HAP-1 (cell line): Measurements from ENCODE around the gene RXRA.

Experiments
- DNase-seq, 2 experiments: peaks; one replicate each; pipeline ENCODE4 v3.0.0-alpha.2; 2016 to 2020; ENCODE audit warnings: low spot score in 2 of 2
- H3K27me3 ChIP-seq: fragments of 250-450 bp; sonication (Bioruptor Pico); 2 replicates; pipeline ENCODE4 v1.5.1; 2020; ENCODE audit warnings: low read depth, mild to moderate bottlenecking, moderate library complexity
- H3K36me3 ChIP-seq: fragments of 250-450 bp; sonication (Bioruptor Pico); replicated peaks from 2 replicates; pipeline ENCODE4 v1.5.1; 2020; ENCODE audit warnings: mild to moderate bottlenecking
- H3K4me1 ChIP-seq: fragments of 250-450 bp; sonication (Bioruptor Pico); 2 replicates; pipeline ENCODE4 v1.5.1; 2020; ENCODE audit warnings: mild to moderate bottlenecking
- H3K4me3 ChIP-seq: fragments of 250-450 bp; sonication (Bioruptor Pico); 2 replicates; pipeline ENCODE4 v1.5.1; 2020; ENCODE audit warnings: mild to moderate bottlenecking, moderate library complexity
- H3K9me3 ChIP-seq: fragments of 250-450 bp; sonication (Bioruptor Pico); 2 replicates; pipeline ENCODE4 v1.5.1; 2020; ENCODE audit warnings: mild to moderate bottlenecking, moderate library complexity
- in situ Hi-C: fragments of 300-500 bp; cut with MboI; formaldehyde crosslinking; loops from 3 replicates; pipeline ENCODE4 v1.14.3; 2020; ENCODE audit warnings: low sequenced_read_pairs, inconsistent platforms, mixed read lengths

The RXRA gene

GRCh38 chr9:134435550-134436378, 109.5 kb downstream of the RXRA start:
- Histone ChIP-seq H3K27me3 (no peaks in the 10 kb centered on the region), H3K4me1 (no peaks in the 10 kb centered on the region), H3K4me3 (no peak overlapping the region), H3K9me3 (no peaks in the 10 kb centered on the region), H3K36me3 (peaks cover 9% of the 10 kb centered on the region)
- DNase-seq: no peak
- in situ Hi-C loops: no loop called here

GRCh38 chr9:134436379-134436762, 110.1 kb downstream of the RXRA start:
- Histone ChIP-seq H3K9me3 (no peaks in the 10 kb centered on the region), H3K4me1 (no peaks in the 10 kb centered on the region), H3K27me3 (no peaks in the 10 kb centered on the region)

GRCh38 chr9:134436911-134437310, 110.7 kb downstream of the RXRA start:
- no peak for DNase-seq
- H3K4me1 ChIP-seq: no peaks in the 10 kb centered on the region
- H3K36me3 ChIP-seq: peaks cover 9% of the 10 kb centered on the region
- in situ Hi-C loops: no loop called here
- H3K4me3 ChIP-seq: no peak overlapping the region
- H3K27me3 ChIP-seq: no peaks in the 10 kb centered on the region
- no peaks in the 10 kb centered on the region for H3K9me3 ChIP-seq

More at GRCh38 chr9:134436379-134436762, 110.1 kb downstream of the RXRA start:
- Histone ChIP-seq H3K36me3 (peaks cover 9% of the 10 kb centered on the region), H3K4me3 (no peak overlapping the region)
- in situ Hi-C loops: no loop called here
- DNase-seq: no peak

GRCh38 chr9:134437403-134438194, 111.3 kb downstream of the RXRA start:
- H3K4me1 ChIP-seq: no peaks in the 10 kb centered on the region
- in situ Hi-C loops: no loop called here
- no peak for DNase-seq

GRCh38 chr9:134438195-134438788, 112.0 kb downstream of the RXRA start:
- no peak for DNase-seq
- in situ Hi-C loops: no loop called here
- Histone ChIP-seq H3K4me1 (no peaks in the 10 kb centered on the region), H3K4me3 (no peak overlapping the region), H3K9me3 (no peaks in the 10 kb centered on the region), H3K27me3 (no peaks in the 10 kb centered on the region), H3K36me3 (peaks cover 9% of the 10 kb centered on the region)

More at GRCh38 chr9:134437403-134438194, 111.3 kb downstream of the RXRA start:
- Histone ChIP-seq H3K27me3 (no peaks in the 10 kb centered on the region), H3K4me3 (no peak overlapping the region), H3K36me3 (peaks cover 9% of the 10 kb centered on the region), H3K9me3 (no peaks in the 10 kb centered on the region)

- H3K36me3 ChIP-seq: peaks cover 4% of the 10 kb centered on the region
- no peaks in the 10 kb centered on the region for H3K27me3 ChIP-seq
- DNase-seq: no peak
- H3K4me1 ChIP-seq: no peaks in the 10 kb centered on the region
- no peaks in the 10 kb centered on the region for H3K9me3 ChIP-seq
- no peak overlapping the region for H3K4me3 ChIP-seq
- in situ Hi-C loops: no loop called here
Observed at GRCh38 chr9:134439368-134439784, 113.1 kb downstream of the RXRA start.

- no peak for DNase-seq
- H3K9me3 ChIP-seq: 0 out of 2 replicates have a peak, but pooled peaks cover 3% of the 10 kb centered on the region
- in situ Hi-C loops: no loop called here
- H3K27me3 ChIP-seq: no peaks in the 10 kb centered on the region
- H3K4me3 ChIP-seq: no peak overlapping the region
- no peaks in the 10 kb centered on the region for H3K4me1 ChIP-seq
- H3K36me3 ChIP-seq: peaks cover 3% of the 10 kb centered on the region; the same call in 1 of the 2 replicates
Observed at GRCh38 chr9:134440636-134441226, 114.5 kb downstream of the RXRA start.

- DNase-seq: no peak
- in situ Hi-C loops: no loop called here
- Histone ChIP-seq H3K9me3 (0 out of 2 replicates have a peak, but pooled peaks cover 3% of the 10 kb centered on the region), H3K4me3 (no peak overlapping the region), H3K36me3 (no peaks in the 10 kb centered on the region; the same call in 1 of the 2 replicates), H3K4me1 (no peaks in the 10 kb centered on the region), H3K27me3 (no peaks in the 10 kb centered on the region)
Observed at GRCh38 chr9:134441227-134442084, 115.2 kb downstream of the RXRA start.

GRCh38 chr9:134442085-134442474, 115.8 kb downstream of the RXRA start:
- no peak for DNase-seq
- in situ Hi-C loops: no loop called here
- Histone ChIP-seq H3K36me3 (no peaks in the 10 kb centered on the region), H3K27me3 (no peaks in the 10 kb centered on the region), H3K4me1 (no peaks in the 10 kb centered on the region), H3K4me3 (no peak overlapping the region), H3K9me3 (0 out of 2 replicates have a peak, but pooled peaks cover 3% of the 10 kb centered on the region)

GRCh38 chr9:134442486-134443173, 116.4 kb downstream of the RXRA start:
- H3K4me3 ChIP-seq: no peak overlapping the region
- H3K4me1 ChIP-seq: no peaks in the 10 kb centered on the region
- DNase-seq: no peak
- no peaks in the 10 kb centered on the region for H3K27me3 ChIP-seq
- H3K36me3 ChIP-seq: no peaks in the 10 kb centered on the region
- in situ Hi-C loops: no loop called here
- H3K9me3 ChIP-seq: 0 out of 2 replicates have a peak, but pooled peaks cover 3% of the 10 kb centered on the region

GRCh38 chr9:134443174-134444037, 117.2 kb downstream of the RXRA start:
- Histone ChIP-seq H3K27me3 (no peaks in the 10 kb centered on the region), H3K4me1 (no peaks in the 10 kb centered on the region), H3K9me3 (peaks cover 3% of the 10 kb centered on the region; the same call in 1 of the 2 replicates), H3K4me3 (no peak overlapping the region), H3K36me3 (no peaks in the 10 kb centered on the region)
- peak; percentile 63 to 82 for DNase-seq
- in situ Hi-C loops: no loop called here

GRCh38 chr9:134444038-134444315, 117.7 kb downstream of the RXRA start:
- no peaks in the 10 kb centered on the region for H3K27me3 ChIP-seq
- in situ Hi-C loops: no loop called here
- H3K4me3 ChIP-seq: no peak overlapping the region
- no peaks in the 10 kb centered on the region for H3K4me1 ChIP-seq
- no peak for DNase-seq
- peaks cover 6% of the 10 kb centered on the region; the same call in 1 of the 2 replicates for H3K9me3 ChIP-seq
- no peaks in the 10 kb centered on the region for H3K36me3 ChIP-seq
